Sigmoid colon (tissue), 7 donors: ENCODE results near the gene EXOC1L. TPM values are rescaled to one million over a fixed set of nuclear protein-coding genes. Genes with fewer than 3 reads are reported as not detected.

Experiments
- DNase-seq: peaks from one replicate; pipeline ENCODE4 v3.0.0-alpha.2; 2019
- H3K27ac ChIP-seq, 4 donors: fragments of 200-600 bp; sonication (generic); one replicate each; pipeline ENCODE4 v1.5.1; 2016 to 2019; ENCODE audit warnings: mild to moderate bottlenecking in 1 of 4
- H3K27me3 ChIP-seq, 3 donors: fragments of 200-600 bp; sonication (generic); one replicate each; pipeline ENCODE4 v1.5.1; 2019; ENCODE audit warnings: mild to moderate bottlenecking in 1 of 3
- H3K36me3 ChIP-seq, 4 donors: fragments of 200-600 bp; sonication (generic); one replicate each; pipeline ENCODE4 v1.5.1; 2016 to 2019
- H3K4me1 ChIP-seq, 4 donors: fragments of 200-600 bp; sonication (generic); one replicate each; pipeline ENCODE4 v1.5.1; 2017 to 2019
- H3K4me3 ChIP-seq, 4 donors: fragments of 200-600 bp; sonication (generic); one replicate each; pipeline ENCODE4 v1.5.1; 2017 to 2019; ENCODE audit warnings: mild to moderate bottlenecking in 2 of 4, moderate library complexity in 1 of 4
- H3K9me3 ChIP-seq, 4 donors: fragments of 200-600 bp in 3 of 4; sonication (generic) in 3 of 4; one replicate each; pipeline versions ENCODE4 v1.5.1 to v1.6.1; 2013 to 2019
- CTCF ChIP-seq, 4 experiments: fragments of 450-650 bp in 3 of 4; fragments of 200-600 bp in 1 of 4; IDR thresholded peaks; one replicate each; pipeline ENCODE4 v1.5.1; 2016 to 2019; ENCODE audit warnings: antibody characterized with exemption in 4 of 4, mild to moderate bottlenecking in 3 of 4, moderate library complexity in 2 of 4
- EP300 ChIP-seq, 4 donors: sonication (generic); formaldehyde crosslinking; IDR thresholded peaks; one replicate each; pipeline ENCODE4 v1.6.1; 2017; ENCODE audit warnings: antibody characterized with exemption in 4 of 4
- POLR2A ChIP-seq, 2 donors: fragments of 450-650 bp; IDR thresholded peaks; one replicate each; pipeline ENCODE4 v1.6.1; 2016; ENCODE audit warnings: antibody characterized with exemption in 2 of 2, mild to moderate bottlenecking in 2 of 2, moderate library complexity in 2 of 2
- POLR2AphosphoS5 ChIP-seq, 4 donors: sonication (generic); formaldehyde crosslinking; IDR thresholded peaks; one replicate each; pipeline ENCODE4 v1.6.1; 2017; ENCODE audit warnings: antibody characterized with exemption in 4 of 4
- WGBS, 2 donors: extraction: QIAGEN DNeasy Blood & Tissue Kit; methylation state at CpG; one replicate each; pipeline ENCODE4 v1.1.7; 2013; 5-methylcytosine and 5-hydroxymethylcytosine counted together
- intact Hi-C: fragments of 100-400 bp; cut with DNase I; formaldehyde crosslinking; loops from one replicate; pipeline ENCODE4 v1.15.1; 2023
- polyA plus RNA-seq, 3 donors: library from polyadenylated mRNA; stranded (reverse); fragments of 200-250 nt; gene quantifications; one replicate each; pipeline ENCODE4 v1.2.3, GENCODE V29; 2013
- total RNA-seq, 4 donors: library from RNA; depleted of rRNA; stranded (reverse); fragments of >200 nt; gene quantifications; one replicate each; pipeline ENCODE4 v1.1.0, GENCODE V29; 2016
- donor health status: healthy with polysubstance abuse.
- donor health status: Bipolar disorder and iron deficiency.
- donor health status: healthy.

Gene EXOC1L
- total and polyA plus RNA-seq, 7 donors, result not detected

- 47 to 49% methylated on average over 2 of the region's 2 CpGs for WGBS, 2 donors
- DNase-seq, result no peak
- H3K27ac ChIP-seq, result no peak overlapping the region
- no peaks in the 10 kb centered on the region for H3K9me3 ChIP-seq
- H3K27me3 ChIP-seq, result peaks cover 0 to 4% (median 0%) of the 10 kb centered on the region in 3 donors
- no peak for TF ChIP-seq POLR2AphosphoS5 (IDR thresholded peaks at IDR 0.05)
- TF ChIP-seq EP300 (IDR thresholded peaks at IDR 0.05), result no peak
- TF ChIP-seq CTCF (IDR thresholded peaks at IDR 0.05), result no peak
- TF ChIP-seq POLR2A (IDR thresholded peaks at IDR 0.05), result no peak
- H3K4me3 ChIP-seq, result no peak overlapping the region
- intact Hi-C loops, result no loop called here
- H3K4me1 ChIP-seq, result no peaks in the 10 kb centered on the region
- no peaks in the 10 kb centered on the region for H3K36me3 ChIP-seq
These were observed 689 bp downstream of the EXOC1L start for GRCh38 chr4:55820279-55820678.

GRCh38 chr4:55822329-55822728, 2.7 kb downstream of the EXOC1L start:
- Histone ChIP-seq H3K4me1 (no peaks in the 10 kb centered on the region), H3K9me3 (no peaks in the 10 kb centered on the region), H3K27me3 (peaks cover 0 to 4% (median 0%) of the 10 kb centered on the region in 3 donors), H3K36me3 (no peaks in the 10 kb centered on the region), H3K4me3 (no peak overlapping the region), H3K27ac (no peak overlapping the region)
- intact Hi-C loops, result no loop called here
- WGBS, 2 donors, result 86 to 92% methylated on average over 3 of the region's 3 CpGs
- TF ChIP-seq CTCF (IDR thresholded peaks at IDR 0.05) (no peak), EP300 (IDR thresholded peaks at IDR 0.05) (no peak)
- DNase-seq, result no peak

DNA sequence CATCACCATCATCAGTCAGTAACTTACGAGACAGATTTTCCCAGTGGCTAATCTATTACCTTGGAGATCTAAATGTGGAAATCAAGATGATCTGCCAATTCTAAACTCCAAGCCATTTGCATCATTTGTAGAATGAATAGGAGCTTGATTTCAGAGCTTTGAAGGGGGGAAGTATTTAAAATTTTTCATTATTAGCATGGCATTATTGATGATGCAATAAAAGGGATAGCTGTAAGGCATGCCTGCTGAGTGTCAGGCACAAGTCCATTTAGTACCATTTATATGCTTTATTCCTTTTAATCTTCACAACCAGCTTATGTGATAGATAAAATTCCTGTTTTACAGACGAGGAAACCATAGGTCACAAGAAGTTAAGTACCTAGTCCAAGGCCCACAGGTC, 5.3 kb downstream of the EXOC1L start:
- H3K9me3 ChIP-seq, result no peaks in the 10 kb centered on the region
- intact Hi-C loops, result no loop called here
- H3K36me3 ChIP-seq, result no peaks in the 10 kb centered on the region
- DNase-seq, result no peak
- no peak overlapping the region for H3K27ac ChIP-seq
- 58 to 71% methylated on average over 2 of the region's 2 CpGs for WGBS, 2 donors
- H3K4me1 ChIP-seq, result no peaks in the 10 kb centered on the region
- TF ChIP-seq POLR2AphosphoS5 (IDR thresholded peaks at IDR 0.05) (no peak), POLR2A (IDR thresholded peaks at IDR 0.05) (no peak), EP300 (IDR thresholded peaks at IDR 0.05) (no peak), CTCF (IDR thresholded peaks at IDR 0.05) (no peak)
- H3K27me3 ChIP-seq, result no peaks in the 10 kb centered on the region
- no peak overlapping the region for H3K4me3 ChIP-seq

DNA sequence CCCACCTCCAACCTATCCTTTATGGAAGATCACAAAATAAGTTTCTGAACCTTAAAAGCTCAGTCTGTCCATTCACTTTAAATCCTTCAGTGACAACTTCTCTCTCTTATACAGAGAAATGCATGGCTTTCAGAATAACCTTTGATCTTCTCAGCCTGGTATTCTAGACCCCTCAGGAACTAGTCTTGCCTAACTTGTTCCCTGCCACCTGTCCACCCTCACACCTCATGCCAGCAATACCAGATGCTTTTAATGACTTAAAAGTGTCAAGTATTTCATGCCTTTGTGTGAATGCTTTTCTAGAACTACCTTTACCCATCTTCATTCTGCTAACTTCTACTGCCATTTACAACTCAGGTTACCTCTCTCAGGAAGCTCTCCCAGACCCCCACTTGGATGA, 7.4 kb downstream of the EXOC1L start:
- Histone ChIP-seq H3K36me3 (no peaks in the 10 kb centered on the region), H3K4me3 (no peak overlapping the region), H3K4me1 (no peaks in the 10 kb centered on the region), H3K9me3 (no peaks in the 10 kb centered on the region), H3K27me3 (no peaks in the 10 kb centered on the region), H3K27ac (no peak overlapping the region)
- TF ChIP-seq EP300 (IDR thresholded peaks at IDR 0.05) (no peak), CTCF (IDR thresholded peaks at IDR 0.05) (no peak)
- intact Hi-C loops, result no loop called here
- DNase-seq, result no peak

- no peak for DNase-seq
- H3K27ac ChIP-seq, result no peak overlapping the region
- intact Hi-C loops, result no loop called here
- H3K9me3 ChIP-seq, result no peaks in the 10 kb centered on the region
- TF ChIP-seq EP300 (IDR thresholded peaks at IDR 0.05) (no peak), POLR2AphosphoS5 (IDR thresholded peaks at IDR 0.05) (no peak), CTCF (IDR thresholded peaks at IDR 0.05) (no peak)
- no peaks in the 10 kb centered on the region for H3K36me3 ChIP-seq
- 73 to 78% methylated on average over 2 of the region's 2 CpGs for WGBS, 2 donors
- H3K27me3 ChIP-seq, result no peaks in the 10 kb centered on the region
- H3K4me1 ChIP-seq, result no peaks in the 10 kb centered on the region
- H3K4me3 ChIP-seq, result no peak overlapping the region
These were observed 8.0 kb downstream of the EXOC1L start for GRCh38 chr4:55827582-55827981.
